K562 (cell line): ENCODE data around the gene RPL26. TPM values are rescaled to one million over a fixed set of nuclear protein-coding genes. Genes with fewer than 3 reads are reported as not detected.

Experiments used
- ATAC-seq: fragments of 200-7000 bp; cut with Tn5 transposase; 3 replicates; pipeline ENCODE4 v1.9.1; 2020; ENCODE audit warnings: moderate library complexity
- BruUV-seq: library from RNA; stranded (reverse); fragments of 400-500 nt; replicated peaks from 2 replicates; lab custom pipeline; 2021; lab: Mats Ljungman, UMichigan
- CTCF ChIA-PET: fragments of 300-600 bp; formaldehyde crosslinking; extraction: SDS; loops from one replicate; lab custom pipeline; 2021; ENCODE audit warnings: low intra/inter-chr PET ratio; lab: Yijun Ruan, JAX
- POLR2A ChIA-PET: fragments of 300-600, 350-650 bp; sonication (Branson Sonifier 250); formaldehyde crosslinking; extraction: SDS; loops from one replicate; lab custom pipeline; 2021; ENCODE audit warnings: antibody characterized with exemption, inconsistent platforms; lab: Yijun Ruan, JAX
- DNase-seq, 4 experiments: peaks; one replicate each; pipeline versions ENCODE4 v3.0.0 to v3.0.0-alpha.2; 2011 to 2018; ENCODE audit warnings: low spot score in 3 of 4, mixed read lengths in 3 of 4; ENCODE audit errors: extremely low read depth in 1 of 4
- FAIRE-seq: peaks from 2 replicates; lab custom pipeline; 2011; peaks lifted over from hg19 to GRCh38; lab: Jason Lieb, UNC
- H2AFZ ChIP-seq: 2 replicates; pipeline ENCODE4 v1.6.0; 2011; ENCODE audit warnings: low read depth, low read length, control low read depth, inconsistent platforms
- H3K27ac ChIP-seq: fragments of 200-600 bp; 3 replicates; pipeline ENCODE4 v1.8.0; 2011; ENCODE audit warnings: low read depth, mild to moderate bottlenecking, control low read depth, inconsistent platforms, low read length, moderate library complexity, mixed read lengths; ENCODE audit errors: extremely low read depth
- H3K27me3 ChIP-seq, 2 experiments: fragments of 300-600 bp in 1 of 2; 2 replicates in 1 of 2; 3 replicates in 1 of 2; pipeline versions ENCODE4 v1.6.0 to v1.8.0; 2011; ENCODE audit warnings: inconsistent platforms in 2 of 2, low read length in 2 of 2, mild to moderate bottlenecking in 1 of 2, mixed read lengths in 1 of 2, moderate library complexity in 1 of 2; ENCODE audit not compliant: control insufficient read depth in 2 of 2, insufficient read depth in 2 of 2
- H3K36me3 ChIP-seq: fragments of 300-600 bp; 3 replicates; pipeline ENCODE4 v1.8.0; 2011; ENCODE audit warnings: mild to moderate bottlenecking, low read length, inconsistent platforms; ENCODE audit not compliant: control insufficient read depth, insufficient read depth
- H3K4me1 ChIP-seq, 2 experiments: fragments of 200-600 bp in 1 of 2; replicated peaks in 1 of 2; 2 replicates in 1 of 2; 3 replicates in 1 of 2; pipeline versions ENCODE4 v1.5.1 to v1.8.0; 2011; ENCODE audit warnings: inconsistent platforms in 2 of 2, low read length in 2 of 2, mild to moderate bottlenecking in 1 of 2, mixed read lengths in 1 of 2, moderate library complexity in 1 of 2; ENCODE audit not compliant: control insufficient read depth in 2 of 2, insufficient read depth in 2 of 2
- H3K4me2 ChIP-seq: 2 replicates; pipeline ENCODE4 v1.6.1; 2011; ENCODE audit warnings: low read length, control low read depth, inconsistent platforms, mixed read lengths; ENCODE audit not compliant: insufficient read depth
- H3K4me3 ChIP-seq: fragments of 200-600 bp; sonication (generic), shearing (Covaris generic); 2 replicates; pipeline ENCODE4 v1.5.1; 2016; ENCODE audit warnings: control low read depth, inconsistent platforms
- H3K79me2 ChIP-seq: fragments of 200-600 bp; 3 replicates; pipeline ENCODE4 v1.8.0; 2011; ENCODE audit warnings: low read length, inconsistent platforms; ENCODE audit not compliant: control insufficient read depth, insufficient read depth
- H3K9ac ChIP-seq, 2 experiments: 2 replicates each; pipeline versions ENCODE4 v1.6.0 to v1.6.1; 2011; ENCODE audit warnings: low read depth in 2 of 2, low read length in 2 of 2, control low read depth in 1 of 2, inconsistent platforms in 1 of 2, mild to moderate bottlenecking in 1 of 2, mixed read lengths in 1 of 2; ENCODE audit not compliant: insufficient read depth in 1 of 2
- H3K9me1 ChIP-seq: one replicate; pipeline ENCODE4 v1.6.0; 2011; ENCODE audit warnings: inconsistent platforms, mild to moderate bottlenecking, low read length, moderate library complexity; ENCODE audit not compliant: control insufficient read depth, insufficient read depth
- H3K9me3 ChIP-seq: replicated peaks from 2 replicates; pipeline ENCODE4 v1.5.1; 2011; ENCODE audit warnings: low read depth, low read length, inconsistent platforms; ENCODE audit not compliant: control insufficient read depth, insufficient read depth
- H4K20me1 ChIP-seq: replicated peaks from 2 replicates; pipeline ENCODE4 v1.6.1; 2011; ENCODE audit warnings: low read length, inconsistent platforms, mixed read lengths; ENCODE audit not compliant: control insufficient read depth, insufficient read depth
- CBX8 ChIP-seq: fragments of 200-600 bp; sonication (generic); IDR thresholded peaks from 2 replicates; pipeline ENCODE4 v1.6.1; 2012; ENCODE audit warnings: borderline replicate concordance, mixed run types, low read depth, mild to moderate bottlenecking, moderate library complexity, mixed read lengths, low read length, control low read depth, inconsistent platforms; ENCODE audit not compliant: poor library complexity, severe bottlenecking; ENCODE audit errors: extremely low read depth
- CTBP1 ChIP-seq: fragments of 450-650 bp; IDR thresholded peaks from 2 replicates; pipeline ENCODE4 v1.6.1; 2016; ENCODE audit warnings: borderline replicate concordance
- DIDO1 ChIP-seq: fragments of 450-650 bp; IDR thresholded peaks from 2 replicates; pipeline ENCODE4 v1.6.1; 2016; ENCODE audit warnings: low read depth, missing biosample characterization, missing genetic modification characterization
- DPF2 ChIP-seq: fragments of 450-650 bp; IDR thresholded peaks from 2 replicates; pipeline ENCODE4 v1.6.1; 2016
- ELF1 ChIP-seq: fragments of 200-800 bp; sonication (Bioruptor generic); IDR thresholded peaks from 2 replicates; pipeline ENCODE4 v1.6.1; 2016; ENCODE audit warnings: missing genetic modification characterization, missing compliant biosample characterization
- FOSL1 ChIP-seq: fragments of 200-800 bp; sonication (Bioruptor generic); conservative IDR thresholded peaks from 2 replicates; pipeline ENCODE4 v1.6.1; 2016; ENCODE audit warnings: missing genetic modification characterization, missing compliant biosample characterization
- HNRNPLL ChIP-seq: fragments of 200-400 bp; formaldehyde crosslinking; IDR thresholded peaks from 2 replicates; pipeline ENCODE4 v1.6.1; 2017; ENCODE audit warnings: low read length, low read depth, mild to moderate bottlenecking; ENCODE audit not compliant: poor library complexity, severe bottlenecking
- ILK ChIP-seq: fragments of 450-650 bp; IDR thresholded peaks from 2 replicates; pipeline ENCODE4 v1.6.1; 2016; ENCODE audit warnings: missing genetic modification characterization, low read depth, mild to moderate bottlenecking, missing compliant biosample characterization, moderate library complexity, borderline replicate concordance
- KLF13 ChIP-seq: fragments of 450-650 bp; IDR thresholded peaks from 2 replicates; pipeline ENCODE4 v1.6.1; 2016; ENCODE audit warnings: missing genetic modification characterization, low read depth, mild to moderate bottlenecking, missing compliant biosample characterization, moderate library complexity, borderline replicate concordance
- PYGO2 ChIP-seq: fragments of 450-650 bp; IDR thresholded peaks from 2 replicates; pipeline ENCODE4 v1.6.1; 2016; ENCODE audit warnings: mild to moderate bottlenecking, missing genetic modification characterization, moderate library complexity, missing compliant biosample characterization
- RNF2 ChIP-seq: sonication (generic); IDR thresholded peaks from 2 replicates; pipeline ENCODE4 v1.6.1; 2016
- SNRNP70 ChIP-seq: fragments of 200-400 bp; formaldehyde crosslinking; optimal IDR thresholded peaks from 2 replicates; pipeline ENCODE3; 2017; ENCODE audit warnings: low read depth, low read length
- TAL1 ChIP-seq: fragments of 450-650 bp; IDR thresholded peaks from 2 replicates; pipeline ENCODE4 v1.6.1; 2016; ENCODE audit warnings: mild to moderate bottlenecking
- TEAD4 ChIP-seq, 2 experiments: sonication (generic) in 1 of 2; formaldehyde crosslinking in 1 of 2; IDR thresholded peaks; 2 replicates each; pipeline versions ENCODE4 v1.6.1 to v1.8.0; 2012 to 2022; ENCODE audit warnings: borderline replicate concordance in 1 of 2, inconsistent platforms in 1 of 2, low read length in 1 of 2, mild to moderate bottlenecking in 1 of 2, missing genetic modification reagents in 1 of 2
- THRB ChIP-seq: fragments of 450-650 bp; formaldehyde crosslinking; conservative IDR thresholded peaks from 2 replicates; pipeline ENCODE4 v1.4.0; 2022; ENCODE audit warnings: mild to moderate bottlenecking, missing genetic modification characterization
- ZNF311 ChIP-seq: fragments of 250-450 bp; sonication (Bioruptor Pico); IDR thresholded peaks from 2 replicates; pipeline ENCODE4 v1.4.0; 2020; ENCODE audit warnings: mild to moderate bottlenecking, moderate library complexity
- ZNF347 ChIP-seq: fragments of 450-650 bp; formaldehyde crosslinking; IDR thresholded peaks from 2 replicates; pipeline ENCODE4 v1.4.0; 2020; ENCODE audit warnings: low read depth, mild to moderate bottlenecking, moderate library complexity
- ZNF384 ChIP-seq: IDR thresholded peaks from 2 replicates; pipeline ENCODE4 v1.6.1; 2012; ENCODE audit warnings: low read depth, low read length, improper control_type of control experiment
- ZNF830 ChIP-seq: fragments of 250-450 bp; sonication (Bioruptor Pico); IDR thresholded peaks from 2 replicates; pipeline ENCODE4 v1.5.0; 2021; ENCODE audit warnings: mild to moderate bottlenecking
- WGBS: fragments of 100-300 bp; shearing (Covaris generic); methylation state at CpG from one replicate; pipeline ENCODE4 v1.1.6; 2016; ENCODE audit warnings: low coverage, mixed read lengths; ENCODE audit not compliant: insufficient coverage; ENCODE audit errors: missing lambda C conversion rate; 5-methylcytosine and 5-hydroxymethylcytosine counted together
- in situ Hi-C: fragments of 300-500 bp; cut with MboI; formaldehyde crosslinking; loops from 4 replicates; pipeline ENCODE4 v1.15.0; 2018; ENCODE audit warnings: inconsistent platforms, mixed read lengths
- intact Hi-C: fragments of 100-400 bp; cut with micrococcal nuclease; formaldehyde crosslinking; loops from 2 replicates; pipeline ENCODE4 v1.14.2; 2022
- polyA plus RNA-seq, 8 experiments: library from polyadenylated mRNA; depleted of rRNA in 4 of 8; stranded (reverse) in 5 of 8; unstranded in 3 of 8; fragments of >200 nt; fragmentation: Nextera tagmentation in 2 of 8; fragmentation: Illumina TruSeq in 1 of 8; extraction: Ambion mirVana in 2 of 8; extraction: Trizol in 1 of 8; gene quantifications; 2 replicates each; pipeline versions ENCODE4 v1.2.1 to v1.2.3, GENCODE V29; 2011 to 2014; ENCODE audit warnings: inconsistent platforms in 1 of 8, missing spikeins in 1 of 8
- total RNA-seq, 7 experiments: library from RNA; depleted of rRNA in 6 of 7; stranded (reverse); fragments of >200 nt in 6 of 7; fragmentation: Illumina TruSeq in 2 of 7; extraction: Trizol in 2 of 7; gene quantifications; 2 replicates each; pipeline versions ENCODE4 v1.2.1 to v1.2.3, GENCODE V29; 2011 to 2021; ENCODE audit warnings: low replicate concordance in 1 of 7
- TF ChIP-seq, protein P1 (sequence below): fragments of 200-800 bp; sonication (Bioruptor generic); IDR thresholded peaks from 2 replicates; pipeline ENCODE4 v1.6.1; 2017; ENCODE audit warnings: missing genetic modification characterization, missing compliant biosample characterization

RPL26 gene
- total and polyA plus RNA-seq, 9 of the 15 experiments (the other 6 are each of a cell fraction or from before 2014, with no cell fraction given), result 1,474 to 4,074 (median 2,904) TPM

GRCh38 chr17:8386841-8387240 is 3.8 kb upstream of the RPL26 start:
- H3K9me3 ChIP-seq, result no peaks in the 10 kb centered on the region
- peak overlapping the region; percentile 38; the same call in 1 of the 2 replicates for H2AFZ ChIP-seq
- H3K9ac ChIP-seq, result peak overlapping the region in 1 of 2 experiments; percentile 28; a peak in 1 of 4 replicates
- H3K9me1 ChIP-seq, result no peaks in the 10 kb centered on the region
- peak in 2 of 4 experiments; percentile 29 to 57 for DNase-seq
- no TSS peak for BruUV-seq
- ChIA-PET CTCF (no interaction called here), POLR2A (interaction anchor here (1.2 to 1.3 kb wide), 2 partner anchors 10 to 214 kb away, joined by 3 to 5 read pairs; partner anchors contain the start of gene KRABD2)
- H3K4me2 ChIP-seq, result peak overlapping the region; percentile 39; the same call in 1 of the 2 replicates
- no peak for ATAC-seq
- H3K79me2 ChIP-seq, result peaks cover 20% of the 10 kb centered on the region
- H4K20me1 ChIP-seq, result no peaks in the 10 kb centered on the region
- H3K36me3 ChIP-seq, result peaks cover 7% of the 10 kb centered on the region; the same call in 2 of the 3 replicates
- no peaks in the 10 kb centered on the region for H3K27me3 ChIP-seq
- intact Hi-C loops (loop anchor here (10.0 kb wide), 1 partner anchor 162 kb away; no protein-coding TSS in a partner anchor), in situ Hi-C loops (loop anchor here (25.0 kb wide), 1 partner anchor 1150 kb away; no protein-coding TSS in a partner anchor)
- 0% methylated on average over 6 of the region's 6 CpGs for WGBS
- no peak overlapping the region for H3K4me3 ChIP-seq
- peak; percentile 71 for FAIRE-seq
- peak overlapping the region; percentile 64; the same call in 1 of the 3 replicates for H3K27ac ChIP-seq
- peaks cover 26 to 33% of the 10 kb centered on the region in 2 experiments; a peak in 4 of 5 replicates for H3K4me1 ChIP-seq
- TF ChIP-seq HNRNPLL, result no peak
- no peak for TF ChIP-seq KLF13 (tag)
- peak; percentile 72; the same call in 1 of the 2 replicates for TF ChIP-seq RNF2
- TF ChIP-seq DPF2, result 0 out of 2 replicates have a peak, but pooled peaks have one; percentile 49
- TF ChIP-seq PYGO2, result no peak
- no peak; the same call in 1 of the 2 replicates for TF ChIP-seq FOSL1 (tag)
- TF ChIP-seq, protein P1, sequence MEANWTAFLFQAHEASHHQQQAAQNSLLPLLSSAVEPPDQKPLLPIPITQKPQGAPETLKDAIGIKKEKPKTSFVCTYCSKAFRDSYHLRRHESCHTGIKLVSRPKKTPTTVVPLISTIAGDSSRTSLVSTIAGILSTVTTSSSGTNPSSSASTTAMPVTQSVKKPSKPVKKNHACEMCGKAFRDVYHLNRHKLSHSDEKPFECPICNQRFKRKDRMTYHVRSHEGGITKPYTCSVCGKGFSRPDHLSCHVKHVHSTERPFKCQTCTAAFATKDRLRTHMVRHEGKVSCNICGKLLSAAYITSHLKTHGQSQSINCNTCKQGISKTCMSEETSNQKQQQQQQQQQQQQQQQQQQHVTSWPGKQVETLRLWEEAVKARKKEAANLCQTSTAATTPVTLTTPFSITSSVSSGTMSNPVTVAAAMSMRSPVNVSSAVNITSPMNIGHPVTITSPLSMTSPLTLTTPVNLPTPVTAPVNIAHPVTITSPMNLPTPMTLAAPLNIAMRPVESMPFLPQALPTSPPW (CRISPR knock-in tag), result peak; percentile 61; the same call in 1 of the 2 replicates
- TF ChIP-seq ELF1, result 0 out of 2 replicates have a peak, but pooled peaks have one; percentile 47
- no peak for TF ChIP-seq CBX8
- peak; percentile 67; the same call in 1 of the 2 replicates for TF ChIP-seq CTBP1
- TF ChIP-seq ZNF384, result no peak
- no peak for TF ChIP-seq ILK (tag)
- TF ChIP-seq THRB (CRISPR knock-in tag), result no peak
- no peak for TF ChIP-seq SNRNP70
- peak; percentile 67 for TF ChIP-seq TAL1
- TF ChIP-seq ZNF830 (CRISPR knock-in tag), result no peak
- TF ChIP-seq ZNF311 (CRISPR knock-in tag), result no peak
- no peak for TF ChIP-seq DIDO1
- TF ChIP-seq ZNF347 (CRISPR knock-in tag), result no peak
- TF ChIP-seq TEAD4 (IDR thresholded peaks at IDR 0.05; ENCODE audit: low read length), result peak; percentile 73
- TF ChIP-seq TEAD4 (CRISPR knock-in tag; IDR thresholded peaks at IDR 0.05; ENCODE audit: borderline replicate concordance), result no peak
